HK-2 (cell line): ENCODE results near the gene LGI4.
"Not testable (repeated sequence)": the region's sequence is repeated elsewhere in the genome, so short reads cannot be mapped to it uniquely, and the experiment has no call there.

Experiments used
- DNase-seq: peaks from one replicate; pipeline ENCODE4 v3.0.0-alpha.2; 2018; ENCODE audit not compliant: unreplicated experiment

Gene LGI4

DNA sequence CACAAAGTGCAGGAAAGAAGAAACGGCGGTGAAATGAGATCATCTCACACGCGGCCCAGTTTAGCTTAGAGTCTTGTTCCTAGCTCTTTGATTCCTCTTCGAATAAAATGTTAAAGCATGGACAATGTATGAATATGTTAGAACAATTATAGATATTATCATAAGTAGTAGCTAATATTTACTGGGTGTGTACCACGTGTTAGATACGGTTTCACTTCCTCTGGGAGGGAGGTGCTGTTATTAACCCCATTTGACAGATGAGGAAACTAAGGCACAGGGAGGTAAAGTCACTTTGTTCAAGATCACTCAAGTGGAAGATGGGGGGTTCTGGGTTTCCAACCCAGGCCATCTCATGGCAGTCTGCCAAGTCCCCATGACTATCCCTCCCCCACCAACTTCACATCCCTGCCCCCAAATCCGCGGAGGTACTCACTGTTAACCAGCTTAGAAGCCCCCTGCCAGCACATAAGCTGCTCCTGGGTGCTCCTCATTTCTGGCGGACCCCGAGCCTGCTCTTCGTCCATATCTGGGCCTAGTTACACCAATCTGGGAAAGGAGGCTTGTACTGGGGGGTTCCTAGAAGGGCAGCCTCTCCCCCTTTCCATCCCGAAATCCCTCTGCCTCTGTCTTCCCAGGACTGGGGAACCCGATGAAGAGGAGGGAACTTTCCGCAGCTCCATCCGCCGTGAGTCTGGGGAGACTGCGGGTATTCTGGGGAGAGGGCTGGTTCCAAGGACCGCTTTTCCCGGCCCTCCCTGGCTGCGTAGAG lies 7.2 kb upstream of the LGI4 start:
- DNase-seq: no peak

DNA sequence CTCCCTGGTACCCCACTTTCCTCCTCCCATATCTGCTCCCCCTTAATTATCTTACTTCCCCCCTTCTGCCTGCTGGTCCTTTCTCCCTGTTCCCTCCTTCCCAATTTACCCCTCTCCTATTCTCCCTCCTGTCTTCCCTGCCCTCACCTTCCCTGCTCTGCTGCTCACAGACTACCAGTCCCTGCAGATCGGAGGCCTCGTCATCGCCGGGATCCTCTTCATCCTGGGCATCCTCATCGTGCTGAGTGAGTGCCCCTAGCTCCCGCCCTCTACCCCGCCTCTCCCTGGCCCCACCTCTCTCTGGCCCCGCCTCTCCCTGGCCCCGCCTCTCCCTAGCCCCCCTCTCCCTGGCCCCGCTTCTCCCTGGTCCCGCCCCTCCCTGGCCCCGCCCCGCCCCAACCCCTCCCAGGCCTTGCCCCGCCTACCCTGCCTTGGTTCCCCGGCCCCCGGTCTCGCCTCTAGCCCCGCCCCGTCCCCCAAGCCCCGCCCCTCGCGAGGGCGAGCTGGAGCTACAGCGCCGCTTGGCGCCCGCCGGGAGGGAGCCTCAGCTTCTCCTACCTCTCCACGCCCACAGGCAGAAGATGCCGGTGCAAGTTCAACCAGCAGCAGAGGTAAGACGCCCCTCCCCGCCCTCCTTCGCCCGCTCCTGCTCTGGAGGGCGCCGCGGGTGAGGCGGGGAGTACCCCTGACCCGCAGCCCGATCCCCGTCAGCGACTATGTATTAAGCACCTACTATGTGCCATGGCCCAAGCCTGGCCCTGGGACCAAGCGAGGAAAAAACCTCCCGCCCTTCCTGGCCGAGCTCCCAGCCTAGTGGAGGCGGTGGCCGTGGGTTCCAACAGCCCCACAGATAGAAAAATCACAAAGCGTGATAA lies 6.3 kb upstream of the LGI4 start:
- DNase-seq: peak; percentile 97

DNA sequence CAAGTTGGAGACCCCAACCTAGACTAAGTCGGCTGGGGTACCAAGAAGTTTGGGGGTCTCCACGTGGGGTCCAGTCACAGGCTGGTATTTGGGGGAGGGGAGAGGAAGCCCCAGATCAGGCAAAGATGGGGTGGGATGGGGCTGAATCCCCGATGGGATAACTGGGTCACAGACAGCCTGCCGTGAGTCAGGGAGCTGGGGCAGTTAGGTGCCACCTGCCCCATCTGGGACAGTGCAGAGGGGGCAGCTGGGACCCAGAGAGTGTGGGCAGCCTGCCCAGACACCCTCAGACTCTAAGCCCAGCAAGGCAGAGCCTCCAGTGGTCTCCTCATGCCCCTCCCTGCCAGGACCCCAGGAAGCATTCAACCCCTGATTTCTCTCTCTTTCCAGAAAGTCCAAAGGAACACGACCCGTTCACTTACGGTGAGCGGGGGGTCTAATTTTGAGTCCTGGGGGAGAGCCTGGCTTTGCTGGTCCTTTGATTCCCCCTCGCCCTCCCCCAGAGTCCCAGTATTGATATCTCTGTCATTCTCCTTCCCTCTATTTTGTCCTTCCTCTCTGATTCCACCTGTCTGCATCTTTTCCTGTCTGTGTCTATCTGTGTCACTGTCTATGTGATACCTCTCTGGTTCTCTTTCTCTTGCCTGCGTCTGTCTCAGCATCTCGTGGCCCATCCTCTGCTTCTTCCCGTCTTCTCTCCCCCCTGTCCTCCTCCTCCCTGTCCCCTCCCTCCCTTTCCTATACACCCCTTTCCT lies 5.5 kb upstream of the LGI4 start:
- no peak for DNase-seq

DNA sequence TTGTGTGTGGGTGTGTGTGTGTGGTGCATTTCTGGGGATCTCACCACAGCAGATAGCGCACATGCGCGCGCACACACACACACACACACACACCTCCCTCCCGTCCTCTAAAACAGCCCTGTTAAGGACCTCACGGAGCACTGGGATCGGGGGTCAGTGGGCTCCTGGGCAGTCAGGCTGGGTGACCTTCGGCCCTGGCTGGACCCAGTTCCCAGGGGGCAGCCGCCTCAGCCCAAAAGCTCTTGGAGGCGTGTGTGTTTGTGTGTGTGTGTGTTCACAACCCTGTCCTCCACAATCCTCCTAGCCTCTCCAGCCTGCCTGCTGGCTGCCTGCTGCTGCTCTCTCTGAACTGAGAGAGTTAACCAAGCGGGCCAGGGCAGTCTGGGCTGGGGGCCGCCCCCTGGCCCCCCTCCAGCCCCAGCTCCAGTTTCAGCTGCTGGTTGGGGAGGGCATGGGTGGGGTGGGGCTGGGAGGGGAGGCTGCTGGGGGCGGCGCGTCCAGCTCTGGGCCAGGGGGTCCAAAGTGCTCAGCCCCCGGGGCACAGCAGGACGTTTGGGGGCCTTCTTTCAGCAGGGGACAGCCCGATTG lies 3.5 kb upstream of the LGI4 start, which contains the start of gene FXYD1:
Gene FXYD1, plus strand, starts transcription at position 520 of the 588 bp plus-strand sequence. CDS start 1,256 bp downstream, outside the sequence.
- no peak for DNase-seq

DNA sequence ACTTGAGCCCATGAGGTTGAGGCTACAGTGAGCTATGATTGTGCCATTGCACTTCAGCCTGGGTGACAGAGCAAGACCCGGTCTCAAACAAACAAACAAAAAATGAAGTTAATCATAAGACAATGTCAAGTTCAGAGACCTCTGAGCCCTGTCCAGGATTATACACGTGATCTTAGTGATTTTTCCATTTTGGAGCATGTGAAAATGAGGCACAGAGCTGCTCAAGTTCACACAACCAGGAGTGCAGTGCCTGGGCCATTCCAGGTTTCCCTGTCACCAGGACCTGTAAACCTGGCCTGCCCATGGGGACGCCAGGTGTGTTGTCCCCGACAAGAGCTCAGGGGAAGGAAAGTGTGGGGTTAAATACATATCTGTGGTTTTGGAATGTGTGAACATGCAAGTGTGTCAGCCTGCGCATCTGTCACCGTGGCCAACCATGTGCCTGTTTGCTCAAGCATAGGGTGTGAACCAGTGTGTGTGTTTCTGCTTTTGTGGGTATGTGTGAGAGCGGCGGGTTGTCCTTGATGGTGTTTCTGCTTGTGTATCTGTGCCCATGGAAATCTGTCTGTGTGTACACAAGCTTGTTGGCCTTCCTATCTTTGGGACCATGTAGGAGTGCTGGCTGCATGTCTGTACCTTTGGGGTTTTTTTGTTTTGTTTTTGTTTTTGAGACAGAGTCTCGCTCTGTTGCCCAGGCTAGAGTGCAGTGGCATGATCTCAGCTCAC lies 2.3 kb upstream of the LGI4 start:
- no peak for DNase-seq

DNA sequence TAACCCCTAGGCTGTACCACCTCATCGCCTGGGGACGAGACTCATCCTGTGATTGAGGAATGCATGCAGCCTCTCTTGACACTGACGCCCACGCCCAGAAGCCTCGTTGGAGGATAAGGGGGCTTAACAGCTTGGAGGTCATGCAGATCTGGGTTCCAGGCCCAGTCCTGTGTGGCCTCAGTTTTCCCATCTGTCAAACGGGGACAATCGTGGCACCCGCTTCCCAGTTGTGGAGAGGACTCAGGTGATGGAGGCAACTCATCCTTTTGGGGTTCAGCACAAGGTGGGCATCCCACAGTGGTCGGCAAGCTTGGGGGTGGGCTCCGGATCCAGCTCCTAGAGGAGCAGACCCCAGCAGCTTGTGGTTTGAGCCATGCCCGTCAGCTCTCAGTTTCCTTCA lies 1.4 kb upstream of the LGI4 start:
- DNase-seq: no peak

DNA sequence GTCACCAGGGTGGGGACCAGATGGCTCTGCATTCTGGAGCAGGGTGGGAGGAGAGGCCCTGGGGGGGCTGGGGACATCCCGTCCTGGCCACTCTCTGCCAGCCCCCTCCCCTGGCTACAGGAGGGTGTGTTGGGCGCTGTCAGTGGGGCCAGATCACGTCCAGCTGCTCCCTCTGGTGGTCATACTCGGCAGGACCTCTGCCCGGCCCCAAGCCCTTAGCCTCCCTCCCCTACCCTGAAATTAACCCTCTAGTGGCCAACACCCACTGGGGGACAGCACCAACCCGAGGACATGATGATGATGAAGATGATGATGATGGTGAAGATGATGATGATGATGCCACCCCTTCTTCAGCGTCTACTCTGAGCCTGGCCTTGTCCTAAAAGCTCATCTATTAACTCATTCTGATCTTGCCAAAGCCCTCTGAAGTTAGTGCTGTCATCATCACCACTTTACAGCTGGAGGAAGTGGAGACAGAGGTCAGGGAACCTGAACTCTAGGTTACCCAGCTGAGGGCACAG lies 590 bp upstream of the LGI4 start:
- DNase-seq: peak; percentile 56

DNA sequence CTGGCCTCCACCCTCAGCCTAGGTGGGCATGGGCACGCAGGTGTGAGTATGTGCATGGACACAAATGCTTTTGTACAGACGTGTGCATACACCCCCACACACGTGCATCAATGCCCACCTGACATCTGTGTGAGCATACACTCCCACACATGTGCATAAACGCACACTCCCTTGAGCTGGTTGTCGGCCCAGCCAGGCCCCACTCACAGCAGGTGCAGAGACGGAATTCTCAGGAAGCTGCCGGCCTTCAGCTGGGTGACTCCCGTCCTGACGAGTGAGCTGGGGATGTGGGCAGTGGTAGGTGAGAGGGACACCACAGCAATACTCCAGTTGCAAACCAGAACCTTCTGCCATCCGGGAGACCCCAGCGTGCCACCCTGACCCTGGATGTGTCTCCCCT lies 1.0 kb downstream of the LGI4 start:
- no peak for DNase-seq

DNA sequence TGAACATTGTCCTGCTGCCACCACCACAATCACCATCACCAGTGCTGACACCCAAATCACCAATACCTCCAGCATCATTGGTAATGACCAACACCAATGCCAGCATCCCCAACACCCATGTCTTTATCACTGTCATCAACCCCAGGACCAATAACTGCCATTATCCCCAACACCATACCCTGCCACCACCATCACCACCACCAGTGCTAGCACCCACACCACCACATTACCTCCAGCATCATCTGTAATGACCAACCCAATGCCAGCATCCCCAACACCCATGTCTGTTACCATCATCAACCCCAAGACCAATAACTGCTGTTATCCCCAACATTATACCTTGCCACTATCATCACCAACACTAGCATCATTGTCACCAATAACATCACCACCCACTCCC lies 2.6 kb downstream of the LGI4 start:
- no peak for DNase-seq

DNA sequence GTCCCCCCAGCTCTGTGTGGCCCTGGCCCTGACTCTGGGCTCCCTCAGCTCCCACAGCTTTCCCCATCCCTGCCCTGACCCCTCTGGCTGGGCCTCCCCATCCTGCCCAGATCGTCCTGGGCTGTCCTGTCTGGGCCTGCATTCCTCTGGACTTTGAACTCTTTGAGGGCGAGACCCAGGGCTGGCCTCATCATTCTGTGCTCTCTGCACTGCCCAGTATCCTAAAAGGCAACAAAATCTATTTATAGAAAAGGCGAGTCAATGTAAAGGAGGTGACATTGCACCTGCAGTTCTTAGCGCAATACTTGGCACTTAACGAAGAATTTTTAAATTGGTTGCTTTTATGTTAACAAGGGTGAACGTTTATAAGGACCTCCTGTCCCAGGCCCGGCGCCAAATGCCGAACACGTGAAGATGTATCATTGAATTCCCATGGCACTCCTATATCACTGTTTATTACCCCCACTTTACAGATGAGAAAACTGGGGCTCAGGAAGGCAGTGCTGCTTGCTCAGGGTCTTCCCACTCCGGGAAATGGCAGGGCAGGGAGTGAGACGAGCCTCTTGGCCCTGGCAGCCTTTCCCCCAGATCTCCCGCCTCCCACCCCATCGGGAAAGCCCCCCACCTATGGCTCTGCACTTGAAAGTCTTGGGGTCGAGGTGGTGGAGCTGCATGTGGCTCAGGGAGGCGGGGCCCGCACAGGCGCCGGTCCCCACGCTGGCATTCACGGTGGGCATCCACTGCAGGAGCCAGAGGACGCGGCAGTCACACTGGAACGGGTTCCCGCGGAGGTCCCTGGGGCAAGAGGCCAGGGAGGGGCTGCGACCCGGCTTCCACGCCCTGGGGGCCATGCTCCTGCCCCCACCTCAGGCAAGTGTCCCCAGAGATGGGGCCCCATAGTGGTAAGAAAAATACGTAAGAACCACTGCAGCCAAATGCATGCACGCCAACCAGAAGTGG lies 3.8 kb downstream of the LGI4 start:
- DNase-seq: no peak

DNA sequence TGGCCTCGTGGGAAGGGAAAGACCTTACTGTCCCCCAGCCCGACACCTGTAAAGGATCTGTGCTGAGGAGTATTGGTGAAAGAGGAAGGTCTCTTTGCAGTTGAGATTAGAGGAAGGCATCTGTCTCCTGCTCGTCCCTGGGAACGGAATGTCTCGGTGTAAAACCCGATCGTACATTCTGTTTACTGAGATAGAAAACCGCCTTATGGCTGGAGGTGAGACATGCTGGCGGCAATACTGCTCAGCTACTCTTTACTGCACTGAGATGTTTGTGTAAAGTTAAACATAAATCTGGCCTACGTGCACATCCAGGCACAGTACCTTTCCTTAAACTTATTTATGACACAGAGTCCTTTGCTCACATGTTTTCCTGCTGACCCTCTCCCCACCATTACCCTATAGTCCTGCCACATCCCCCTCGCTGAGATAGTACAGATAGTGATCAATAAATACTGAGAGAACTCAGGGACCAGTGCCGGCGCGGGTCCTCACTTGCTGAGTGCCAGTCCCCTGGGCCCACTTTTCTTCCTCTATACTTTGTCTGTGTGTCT lies 5.1 kb downstream of the LGI4 start:
- not testable (repeated sequence) for DNase-seq

DNA sequence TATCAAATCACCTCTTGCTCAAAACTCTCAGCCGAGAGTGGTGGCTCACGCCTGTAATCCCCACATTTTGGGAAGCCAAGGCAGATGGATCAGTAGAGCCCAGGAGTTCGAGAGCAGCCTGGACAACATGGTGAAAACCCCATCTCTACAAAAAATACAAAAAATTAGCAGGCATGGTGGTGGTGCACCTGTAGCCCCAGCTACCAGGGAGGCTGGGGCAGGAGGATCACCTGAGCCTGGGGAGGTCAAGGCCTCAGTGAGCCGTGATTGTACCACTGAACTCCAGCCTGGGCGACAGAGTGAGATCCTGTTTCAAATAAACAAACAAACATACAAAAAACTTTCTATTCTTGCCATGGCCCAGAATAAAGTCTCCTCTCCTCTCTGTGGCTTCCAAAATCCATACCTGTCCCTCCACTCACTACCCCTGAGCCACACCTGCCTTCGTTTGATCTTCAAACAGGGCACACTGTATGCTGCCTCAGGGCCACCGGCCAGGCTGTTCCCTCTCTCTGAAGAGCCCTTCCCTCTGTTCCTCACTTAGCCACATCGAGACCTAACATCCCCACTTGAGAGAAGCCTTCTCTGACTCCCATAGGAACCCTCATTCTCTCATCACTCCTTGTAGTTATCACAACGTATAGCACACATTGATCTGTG lies 6.3 kb downstream of the LGI4 start:
- DNase-seq: no peak

DNA sequence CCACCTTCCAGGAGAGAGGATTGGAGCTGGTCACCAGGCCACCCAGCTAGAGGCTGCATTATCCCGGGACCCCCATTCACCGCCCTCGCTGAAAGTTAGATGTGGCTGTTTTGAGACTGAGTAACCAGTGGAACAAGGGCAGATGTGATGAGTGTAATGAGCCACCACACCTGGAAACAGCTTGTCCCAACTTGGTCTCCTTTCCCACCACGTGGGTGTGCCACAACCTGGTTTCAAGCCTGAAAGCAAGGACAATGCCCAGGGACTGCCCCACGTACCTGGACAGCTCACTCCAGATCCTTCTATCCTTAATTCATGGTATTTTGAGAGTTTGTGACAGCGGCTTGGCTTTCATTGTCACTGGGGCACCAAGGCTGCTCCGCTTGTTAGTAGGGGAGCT lies 7.0 kb downstream of the LGI4 start:
- DNase-seq: no peak

DNA sequence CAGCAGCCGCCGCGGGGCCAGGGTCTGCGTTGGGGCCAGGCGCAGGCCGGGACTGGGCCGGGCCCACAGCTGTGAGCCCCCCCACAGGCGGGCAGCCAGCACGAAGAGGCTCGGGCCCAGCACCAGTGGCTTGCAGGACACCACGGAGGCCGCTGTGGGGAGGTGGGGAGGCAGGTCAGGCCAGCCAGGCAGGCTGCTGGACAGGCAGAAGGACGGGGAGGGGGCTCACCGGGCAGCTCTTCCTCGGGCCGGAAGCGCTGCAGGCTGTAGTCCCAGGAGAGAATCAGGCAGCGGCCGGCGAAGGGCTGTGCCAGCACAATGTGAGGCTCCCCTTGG lies 8.3 kb downstream of the LGI4 start:
- DNase-seq: no peak

DNA sequence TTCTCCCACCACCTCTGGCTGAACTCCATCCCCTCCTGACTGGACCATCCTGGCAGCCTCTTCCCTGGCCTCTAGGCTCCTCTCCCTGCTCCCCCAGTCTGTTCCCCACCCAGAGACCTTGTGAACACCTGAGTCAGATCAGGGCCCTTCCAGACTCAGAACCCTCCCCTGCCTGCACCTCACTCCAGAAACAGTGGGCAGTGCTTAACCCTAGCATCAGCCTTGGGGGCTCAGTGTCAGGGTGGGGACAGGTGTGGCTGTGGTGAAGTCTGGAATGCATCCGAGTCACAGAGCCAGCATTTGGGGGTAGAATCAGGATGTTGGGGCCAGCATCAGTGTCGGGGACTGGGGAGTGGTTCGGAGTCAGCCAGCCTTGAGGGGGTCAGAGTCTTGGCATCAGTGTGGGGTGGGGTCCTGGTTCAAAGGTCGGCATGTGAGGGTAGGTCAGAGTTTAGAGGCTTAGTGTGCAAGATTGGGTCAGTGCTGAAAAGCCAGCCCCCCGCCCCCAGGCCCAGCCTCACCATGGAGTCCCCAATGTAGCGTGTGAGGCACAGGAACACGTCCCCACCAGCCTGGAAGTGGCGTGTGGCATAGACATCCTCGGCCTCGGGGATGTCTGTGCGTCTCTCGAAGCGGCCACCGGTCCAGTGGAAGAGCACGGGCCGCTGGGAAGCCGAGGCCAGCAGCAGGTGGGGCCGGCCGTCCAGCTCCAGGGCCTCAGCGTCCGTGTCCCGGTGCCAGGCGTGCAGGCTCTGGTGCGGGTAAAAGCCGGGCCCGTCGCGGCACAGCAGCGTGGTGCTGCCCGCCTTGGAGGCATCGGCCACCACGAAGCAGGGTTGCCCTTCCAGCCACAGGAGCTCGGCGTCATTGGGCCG lies 8.9 kb downstream of the LGI4 start:
- no peak for DNase-seq

DNA sequence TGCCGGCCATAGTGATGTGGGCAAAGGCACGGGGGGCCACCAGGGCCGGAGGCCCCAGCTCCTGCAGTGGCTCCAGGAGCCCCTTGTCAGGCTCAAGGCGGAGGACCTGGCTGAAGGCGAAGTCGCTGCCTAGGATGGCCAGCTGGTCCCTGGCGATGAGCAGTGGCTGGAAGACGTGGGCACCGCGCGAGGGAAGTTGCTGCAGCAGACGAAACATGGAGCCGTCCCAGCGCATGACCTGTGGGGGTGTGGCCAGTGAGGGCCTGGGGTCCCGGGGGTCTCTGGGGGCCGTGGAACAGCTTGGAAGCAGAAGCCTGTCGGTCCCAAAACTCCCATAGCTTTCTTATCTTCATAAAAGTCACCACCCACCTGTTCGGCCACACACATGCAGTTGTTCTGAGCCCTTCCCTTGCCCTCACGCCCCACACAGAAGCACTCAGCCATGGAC lies 9.6 kb downstream of the LGI4 start:
- DNase-seq: no peak

DNA sequence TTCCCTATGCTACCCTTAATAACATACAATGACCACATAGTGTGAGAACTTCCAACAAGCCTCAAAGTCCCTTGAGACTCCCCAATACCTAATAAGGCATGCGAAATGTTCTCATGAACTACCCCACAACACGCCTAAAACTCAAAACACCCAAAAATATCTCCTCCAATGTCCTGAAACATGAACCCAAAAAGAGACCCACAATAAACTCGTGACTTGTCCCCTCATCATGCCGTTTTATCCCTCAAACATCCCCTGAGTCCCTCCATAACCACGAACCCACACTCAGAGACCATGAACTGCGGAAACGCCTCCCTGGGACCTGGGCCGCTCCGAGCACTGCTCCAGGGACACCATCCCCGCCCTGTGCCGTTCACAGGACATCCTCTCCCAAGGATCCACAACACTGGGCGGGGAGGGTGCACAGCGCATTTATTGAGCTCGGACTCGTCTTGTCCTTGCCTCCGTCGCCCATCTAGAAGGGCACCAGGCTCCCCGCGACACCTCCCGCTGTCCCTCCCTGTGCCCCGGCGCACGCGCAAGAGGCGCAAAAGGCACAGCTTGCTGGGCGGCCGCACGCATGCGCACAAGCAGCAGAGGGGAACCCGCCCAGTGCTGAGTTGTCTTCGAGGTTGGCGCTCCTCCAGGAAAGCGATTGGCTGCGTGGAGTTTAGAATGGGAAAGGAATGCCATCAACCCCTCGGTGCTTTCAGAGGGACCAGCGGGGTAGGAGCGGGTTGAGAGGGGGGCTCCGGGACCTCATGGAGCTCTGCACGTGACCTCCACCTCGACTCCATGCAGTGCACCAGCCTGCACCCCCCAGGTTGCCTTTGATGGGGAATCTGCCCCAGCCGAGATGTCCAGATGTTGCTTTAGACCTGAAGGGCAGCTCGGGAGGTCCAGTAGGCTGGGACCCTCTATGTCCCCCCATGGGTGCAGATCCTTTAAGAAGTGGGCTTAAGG lies 10.5 kb downstream of the LGI4 start:
- DNase-seq: peak; percentile 93
